H4 (cell line): ENCODE measurements around the gene UIMC1. TPM values are rescaled to one million over a fixed set of nuclear protein-coding genes. Genes with fewer than 3 reads are reported as not detected.

Experiments
- DNase-seq: peaks from one replicate; pipeline ENCODE4 v3.0.0-alpha.2; 2015; ENCODE audit warnings: low spot score
- total RNA-seq: library from RNA; depleted of rRNA; stranded (reverse); fragments of >200 nt; shearing (Covaris generic); gene quantifications from 2 replicates; pipeline ENCODE4 v1.2.3, GENCODE V29; 2014; rRNA removed

Gene UIMC1
- total RNA-seq, 1 experiment from 2014 or later: 38.1 TPM

DNA sequence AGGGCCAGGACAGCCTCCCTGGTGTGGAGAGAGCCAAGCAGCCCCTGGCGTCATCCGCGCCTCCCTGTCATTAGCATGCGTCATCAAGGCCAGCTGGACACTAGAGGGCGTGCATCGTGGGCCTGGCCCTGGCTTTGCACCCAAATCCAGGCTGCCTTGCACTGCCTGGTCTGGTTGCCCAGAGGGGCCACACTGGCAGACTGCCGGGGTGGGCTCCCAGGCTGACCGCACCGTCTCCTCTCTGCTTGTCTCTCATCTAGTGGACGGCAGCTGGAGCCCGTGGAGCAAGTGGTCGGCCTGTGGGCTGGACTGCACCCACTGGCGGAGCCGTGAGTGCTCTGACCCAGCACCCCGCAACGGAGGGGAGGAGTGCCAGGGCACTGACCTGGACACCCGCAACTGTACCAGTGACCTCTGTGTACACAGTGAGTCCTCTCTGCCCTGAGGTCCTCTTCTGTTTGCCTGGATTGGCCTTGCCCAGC lies 136.4 kb downstream of the UIMC1 start:
- peak; percentile 65 for DNase-seq

DNA sequence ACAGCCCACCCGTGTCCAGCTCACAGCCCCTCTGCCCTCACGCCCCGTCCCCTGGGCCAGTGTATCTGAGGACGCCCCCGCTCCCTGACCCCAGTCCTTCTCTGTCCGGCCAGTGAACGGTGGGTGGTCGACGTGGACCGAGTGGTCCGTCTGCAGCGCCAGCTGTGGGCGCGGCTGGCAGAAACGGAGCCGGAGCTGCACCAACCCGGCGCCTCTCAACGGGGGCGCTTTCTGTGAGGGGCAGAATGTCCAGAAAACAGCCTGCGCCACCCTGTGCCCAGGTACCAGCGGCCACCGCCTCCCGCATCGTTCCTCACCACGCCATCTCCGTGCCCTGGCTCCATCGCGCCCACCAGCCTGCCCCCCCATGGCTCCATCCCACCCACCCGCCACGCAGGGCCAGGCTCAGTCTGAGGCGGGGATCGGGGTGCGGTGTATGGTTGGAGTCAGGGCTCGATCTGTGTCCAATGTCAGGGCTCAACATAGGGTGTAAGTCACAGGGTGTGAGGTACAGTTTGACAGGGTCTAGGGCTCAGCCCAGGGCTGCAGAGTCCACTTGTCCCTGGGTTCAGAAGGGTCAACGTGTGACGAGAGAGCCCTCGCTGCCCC lies 137.0 kb downstream of the UIMC1 start:
- no peak for DNase-seq

DNA sequence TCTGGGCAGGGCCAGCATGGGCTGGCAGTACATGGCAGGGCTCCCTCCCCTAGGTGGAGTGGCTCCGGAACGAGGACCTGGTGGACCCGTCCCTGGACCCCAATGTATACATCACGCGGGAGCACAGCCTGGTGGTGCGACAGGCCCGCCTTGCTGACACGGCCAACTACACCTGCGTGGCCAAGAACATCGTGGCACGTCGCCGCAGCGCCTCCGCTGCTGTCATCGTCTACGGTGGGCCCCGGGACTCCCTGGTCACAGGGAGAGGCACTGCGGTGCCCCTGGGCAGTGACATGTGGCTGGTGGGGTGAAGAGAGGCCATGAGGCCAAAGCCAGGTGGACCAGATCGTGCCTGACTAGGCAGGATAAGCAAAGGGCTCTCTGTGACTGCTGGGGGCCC lies 137.8 kb downstream of the UIMC1 start:
- DNase-seq: no peak

DNA sequence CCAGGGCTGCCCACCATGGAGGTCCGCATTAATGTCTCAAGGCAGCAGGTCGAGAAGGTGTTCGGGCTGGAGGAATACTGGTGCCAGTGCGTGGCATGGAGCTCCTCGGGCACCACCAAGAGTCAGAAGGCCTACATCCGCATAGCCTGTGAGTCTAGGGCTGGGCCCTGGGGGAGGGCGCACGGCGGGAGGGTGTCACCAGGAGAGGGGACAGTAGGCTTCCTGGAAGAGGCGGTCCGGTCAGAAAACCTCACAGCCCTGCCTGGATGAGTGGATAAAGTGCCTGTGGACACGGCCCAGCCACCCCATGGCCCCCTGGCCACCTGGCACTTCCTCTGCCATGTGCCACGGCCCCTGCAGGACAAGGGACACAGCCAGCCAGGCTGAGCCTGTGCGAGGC lies 138.5 kb downstream of the UIMC1 start:
- no peak for DNase-seq

DNA sequence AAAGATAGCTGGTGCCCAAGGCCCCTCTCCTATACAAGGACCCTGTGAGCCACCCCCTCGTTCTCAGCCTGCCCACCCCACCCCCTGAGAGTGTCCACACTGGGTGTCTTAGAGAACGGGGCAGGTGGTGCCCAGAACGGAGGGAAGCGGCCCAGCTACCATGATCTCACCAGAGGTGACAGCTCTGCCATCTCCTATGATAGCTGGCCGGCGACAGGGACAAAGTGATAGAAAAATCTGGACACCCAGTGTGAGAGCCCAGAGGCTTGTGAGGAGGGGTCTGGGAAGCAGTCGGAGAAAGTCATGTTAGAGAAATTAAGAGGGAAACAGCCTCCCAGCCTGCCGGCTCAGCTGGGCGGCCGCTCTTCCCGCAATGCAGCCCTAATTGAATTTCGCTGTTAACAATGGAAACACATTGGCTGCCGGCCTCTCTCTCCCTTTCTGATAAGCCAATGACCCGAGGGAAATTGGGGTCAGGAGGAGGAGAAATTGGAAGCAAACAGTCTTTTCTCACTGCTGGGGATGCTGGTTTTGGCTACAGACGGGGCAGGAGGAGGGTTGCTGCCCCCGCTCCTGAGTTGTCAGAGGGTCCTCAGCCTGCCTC lies 139.8 kb downstream of the UIMC1 start:
- no peak for DNase-seq

DNA sequence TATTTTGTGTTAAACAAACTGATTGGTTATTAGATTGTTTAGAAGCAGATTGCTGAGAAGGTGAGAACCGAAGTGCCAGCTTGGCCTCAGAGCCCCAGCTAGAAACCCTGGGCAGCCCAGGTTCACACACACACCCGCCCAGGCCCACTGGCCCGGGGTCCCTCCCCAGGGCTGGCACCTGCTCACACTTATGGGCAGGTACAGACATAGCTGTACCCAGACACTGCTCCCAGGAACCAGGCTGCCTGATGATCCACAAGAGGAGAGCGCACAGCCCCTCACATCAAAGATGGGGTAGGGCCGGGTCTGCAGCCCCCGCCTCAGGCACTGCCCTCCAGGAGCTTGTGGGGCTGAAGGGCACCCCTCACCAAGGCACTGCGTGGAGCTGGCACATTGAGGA lies 140.6 kb downstream of the UIMC1 start:
- DNase-seq: no peak

DNA sequence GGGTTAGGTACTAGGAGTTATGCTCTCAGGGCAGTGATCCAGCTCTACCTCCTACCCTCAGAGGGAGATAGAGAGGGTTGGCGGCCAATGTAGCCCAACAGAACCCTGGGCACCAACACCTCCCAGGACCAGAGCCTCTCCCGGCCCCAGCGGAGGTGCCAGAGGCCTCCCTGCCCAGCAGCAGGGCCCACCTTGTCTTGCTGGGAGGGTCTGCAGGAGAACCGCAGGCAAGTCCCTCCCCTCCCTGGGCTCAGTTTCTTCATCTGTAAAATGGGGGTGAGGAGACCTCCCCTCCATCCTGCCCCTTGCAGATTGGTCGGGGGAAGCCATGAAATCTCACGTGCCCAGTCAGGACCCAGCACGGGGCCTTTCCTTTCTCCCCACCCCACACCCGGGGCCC lies 141.8 kb downstream of the UIMC1 start:
- no peak for DNase-seq

DNA sequence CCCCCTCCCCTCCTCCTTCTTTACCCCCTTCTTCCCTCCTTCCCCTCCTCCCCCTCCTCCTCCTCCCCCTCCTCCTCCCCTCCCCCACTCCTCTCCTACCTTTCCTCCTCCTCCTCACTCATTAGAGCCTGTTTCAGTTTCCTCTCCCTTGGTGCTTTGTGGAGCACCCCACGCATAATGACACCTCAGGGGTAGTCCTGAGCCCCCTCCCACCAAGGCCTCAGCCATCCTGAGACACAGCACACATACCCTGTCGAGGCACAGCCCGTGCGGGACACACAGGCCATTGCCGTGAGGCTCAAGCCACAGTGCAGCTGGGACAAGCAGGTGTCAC lies 142.8 kb downstream of the UIMC1 start:
- no peak for DNase-seq

DNA sequence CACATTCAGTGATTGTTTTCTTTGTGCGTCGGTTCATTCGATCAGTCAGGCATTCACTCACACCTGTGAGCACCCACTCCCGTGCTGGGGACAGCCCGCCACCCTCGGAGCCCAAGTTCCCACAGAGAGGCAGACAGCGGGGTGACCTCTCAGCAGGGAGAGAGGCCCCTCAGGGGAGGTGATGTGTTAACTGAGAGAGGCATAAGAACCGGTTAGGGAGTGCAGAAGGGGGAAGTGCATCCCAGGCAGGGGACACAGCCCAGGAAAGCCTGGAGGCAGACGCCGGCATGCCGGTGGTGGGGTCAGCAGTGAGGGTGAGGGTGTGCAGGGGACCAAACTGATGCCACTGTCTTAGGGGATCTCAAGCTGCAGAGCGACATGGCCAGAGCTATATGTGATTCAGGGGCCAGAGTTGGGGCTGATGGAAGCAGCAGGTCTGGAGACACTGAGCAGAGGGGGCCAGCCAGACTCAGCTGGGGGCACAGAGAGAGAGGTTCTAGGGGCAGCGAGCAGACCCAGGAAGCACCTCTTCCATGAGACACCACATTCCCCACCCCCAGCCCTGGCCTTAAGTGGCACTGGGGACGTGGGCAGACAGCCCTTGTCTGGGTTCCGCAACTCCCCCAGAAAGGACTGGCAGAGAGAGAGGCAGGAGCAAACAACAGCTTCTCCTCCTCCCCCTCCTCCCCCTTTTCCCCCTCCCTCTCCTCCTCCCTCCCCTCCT lies 143.4 kb downstream of the UIMC1 start:
- DNase-seq: no peak

DNA sequence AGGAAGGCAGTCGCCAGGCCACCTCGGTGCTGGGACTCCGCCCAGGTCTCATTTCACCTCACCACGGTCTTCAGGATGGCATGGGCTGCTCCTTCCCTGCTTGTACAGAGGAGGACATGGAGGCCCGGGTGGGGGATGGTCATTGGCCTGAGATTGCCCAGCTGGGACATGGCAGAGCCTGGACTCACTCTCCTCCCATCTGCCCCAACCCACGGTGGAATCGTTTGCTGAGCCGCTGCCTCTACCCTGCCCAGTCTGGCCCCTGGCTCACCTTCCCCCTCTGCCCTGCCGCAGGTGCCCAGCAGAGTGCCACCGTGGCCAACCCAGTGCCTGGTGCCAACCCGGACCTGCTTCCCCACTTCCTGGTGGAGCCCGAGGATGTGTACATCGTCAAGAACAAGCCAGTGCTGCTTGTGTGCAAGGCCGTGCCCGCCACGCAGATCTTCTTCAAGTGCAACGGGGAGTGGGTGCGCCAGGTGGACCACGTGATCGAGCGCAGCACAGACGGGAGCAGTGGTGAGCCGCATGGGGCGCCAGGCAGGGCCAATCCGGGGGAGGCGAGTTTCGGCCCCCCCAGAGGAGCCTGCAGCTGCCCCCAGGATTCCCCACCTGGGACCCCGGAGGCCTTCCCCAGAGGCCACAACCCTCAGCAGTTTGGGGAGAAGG lies 144.1 kb downstream of the UIMC1 start:
- no peak for DNase-seq

DNA sequence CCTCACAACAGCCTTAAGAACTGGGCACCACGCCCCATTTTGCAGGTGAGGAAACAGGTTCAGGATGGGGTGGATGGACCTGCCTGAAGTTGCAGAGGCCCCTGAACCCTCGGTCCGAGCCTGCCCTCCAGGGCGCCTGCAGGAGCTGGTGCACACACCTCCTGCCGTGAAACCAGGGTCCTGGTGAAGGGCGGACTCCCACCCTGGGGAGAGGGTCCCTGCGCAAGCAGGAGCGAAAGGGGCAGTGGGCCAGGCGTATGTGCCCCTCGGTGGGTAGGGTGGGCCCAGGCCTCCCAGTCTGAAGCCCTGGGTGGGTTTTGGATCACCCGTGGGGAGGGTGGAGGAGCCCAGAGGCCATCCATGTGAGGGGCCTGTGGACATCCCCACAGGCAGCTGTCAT lies 145.3 kb downstream of the UIMC1 start:
- no peak for DNase-seq

DNA sequence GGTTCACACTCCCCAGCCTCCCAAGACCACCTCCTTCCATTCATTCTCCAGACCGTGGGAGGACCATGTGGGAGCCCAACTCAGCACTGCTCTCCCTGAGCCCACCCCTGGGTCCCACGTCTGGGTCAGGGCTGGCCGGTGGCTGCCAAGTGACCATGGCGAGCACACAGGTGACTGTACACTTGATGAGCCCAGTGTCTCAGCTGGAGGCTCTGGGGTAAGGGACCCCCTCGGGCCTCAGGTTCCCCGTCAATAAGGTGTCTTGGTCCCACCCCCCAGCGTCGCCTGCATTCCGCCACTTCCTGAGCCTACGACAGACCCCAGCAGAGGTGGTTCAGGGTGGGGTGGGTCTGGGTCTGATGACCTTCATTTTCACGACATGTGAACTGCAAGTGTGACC lies 146.2 kb downstream of the UIMC1 start:
- no peak for DNase-seq

DNA sequence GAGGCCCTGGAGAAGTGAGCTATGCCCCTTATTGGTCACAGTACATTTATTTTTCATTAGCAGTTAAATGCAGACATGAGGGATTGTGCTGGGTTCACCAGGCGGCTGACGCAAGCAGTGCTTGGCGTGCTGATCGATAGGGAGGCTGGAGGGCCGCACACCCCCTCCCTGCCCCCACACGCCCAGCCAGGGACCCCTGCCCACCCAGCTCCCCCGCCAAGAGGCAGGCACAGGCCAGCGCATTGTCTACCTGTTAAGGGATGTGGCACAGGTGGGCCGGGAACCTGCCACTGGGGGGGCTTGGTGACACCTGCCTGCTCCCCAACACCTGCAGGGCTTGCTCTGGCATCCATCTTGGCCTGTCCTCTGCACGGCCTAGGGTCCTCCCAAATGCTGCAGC lies 146.7 kb downstream of the UIMC1 start:
- no peak for DNase-seq

DNA sequence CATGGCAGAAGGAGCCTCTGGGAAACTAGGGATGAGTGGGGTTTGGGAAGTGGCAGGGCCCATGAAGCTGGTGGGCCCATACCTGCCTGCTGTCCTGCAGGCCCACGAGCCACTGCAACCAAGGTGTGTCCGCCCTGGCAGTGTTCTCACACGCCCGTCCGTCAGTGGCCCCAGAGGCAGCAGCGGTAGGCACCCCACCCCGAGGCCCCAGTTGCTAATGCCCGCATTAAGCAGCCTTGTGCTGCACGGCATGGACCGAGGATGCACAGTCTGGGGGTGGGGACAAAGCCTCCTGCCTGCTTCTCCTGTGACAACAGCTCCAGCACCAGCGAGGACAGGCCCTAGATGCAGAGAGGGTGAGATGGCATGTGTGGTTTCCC lies 148.7 kb downstream of the UIMC1 start:
- no peak for DNase-seq

DNA sequence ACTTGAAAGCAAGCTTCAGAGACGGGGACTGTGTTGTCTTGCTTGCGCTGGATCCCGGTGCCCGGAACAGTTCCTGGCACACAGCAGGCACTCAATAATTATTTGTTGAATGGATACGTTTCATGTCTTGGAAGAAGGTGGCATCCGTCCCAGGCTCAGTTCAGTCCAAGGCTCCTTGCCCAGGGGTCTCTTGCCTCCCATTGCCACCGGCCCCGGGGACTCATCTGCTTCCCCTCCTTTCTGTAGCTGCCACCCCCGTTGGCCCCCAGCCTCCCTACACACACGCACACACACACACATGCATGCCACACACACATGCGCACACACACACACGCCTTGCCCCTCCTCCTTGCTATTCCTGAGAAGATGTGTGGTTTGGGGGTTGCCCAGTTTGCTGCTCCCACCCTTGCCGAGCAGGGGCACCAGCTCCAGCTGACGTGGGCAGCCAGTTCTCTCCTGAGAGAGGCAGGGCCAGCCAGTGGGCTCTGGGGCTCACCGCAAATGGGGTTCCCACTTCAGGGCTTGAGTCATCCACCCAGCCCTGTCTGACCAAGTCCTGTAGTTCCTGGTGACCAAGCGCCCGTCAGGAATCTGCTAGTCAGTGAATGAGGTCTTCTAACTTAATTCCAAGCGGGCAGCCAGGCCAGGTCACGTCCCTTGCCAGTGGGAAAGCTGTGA lies 149.2 kb downstream of the UIMC1 start:
- DNase-seq: no peak

DNA sequence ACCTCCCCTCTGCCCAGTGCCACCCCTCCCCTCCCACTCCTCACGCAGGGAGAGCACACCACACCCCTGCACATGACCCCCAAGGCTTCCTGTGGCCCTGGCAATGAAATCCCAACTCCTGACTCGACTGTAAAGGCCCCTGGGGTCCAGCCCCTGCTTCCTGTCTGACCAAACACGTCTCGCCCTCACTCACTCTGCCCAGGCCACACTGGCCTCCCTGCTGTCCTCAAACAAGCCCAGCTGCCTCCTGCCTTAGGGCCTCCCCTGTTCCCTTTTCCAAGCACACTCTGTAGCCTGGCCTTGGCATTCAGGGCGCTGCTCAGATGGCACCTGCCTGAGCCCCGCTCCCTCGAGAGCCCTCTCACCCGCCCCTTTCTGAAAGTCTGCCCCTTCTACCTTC lies 149.8 kb downstream of the UIMC1 start:
- no peak for DNase-seq

DNA sequence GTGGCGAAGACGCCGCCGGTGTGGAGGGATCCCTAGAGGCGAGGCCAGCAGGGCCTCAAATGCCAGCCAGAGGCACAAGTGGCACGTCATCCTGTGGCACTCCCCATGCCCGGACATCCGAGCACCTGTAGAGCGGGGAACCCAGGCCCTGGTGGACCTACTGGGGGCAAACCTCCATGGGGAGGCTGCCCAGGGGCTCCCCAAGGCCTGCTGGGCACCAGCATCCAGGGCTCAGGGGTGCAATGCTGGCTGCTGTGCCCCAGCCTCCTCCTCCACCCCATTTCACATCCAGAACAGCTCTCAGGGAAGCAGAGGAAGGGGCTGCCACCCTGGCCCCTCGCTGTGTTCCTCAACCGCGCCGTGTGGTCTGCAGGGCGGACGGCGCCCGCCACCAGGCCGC lies 151.0 kb downstream of the UIMC1 start:
- no peak for DNase-seq

Other genes with a start within 250 kb of the UIMC1 start
- 0.56 and 1.6 TPM in 2 replicates for gene UNC5A, start 196.2 kb downstream of the UIMC1 start, total RNA-seq
- gene HK3, start 107.4 kb downstream of the UIMC1 start, total RNA-seq: 1.6 TPM in 1 of 2 replicates, not detected in the other
- gene ZNF346, start 15.9 kb upstream of the UIMC1 start, total RNA-seq: 26.2 and 31.4 TPM in 2 replicates
- 11.4 and 16.9 TPM in 2 replicates for gene FGFR4, start 80.1 kb upstream of the UIMC1 start, total RNA-seq
- gene NSD1, start 127.0 kb upstream of the UIMC1 start, total RNA-seq: 27.6 and 30.3 TPM in 2 replicates